Fibroblast of the aortic adventitia (primary cell): ENCODE results near the gene GZMM. TPM values are rescaled to one million over a fixed set of nuclear protein-coding genes. Genes with fewer than 3 reads are reported as not detected.

Experiments
- DNase-seq: peaks from one replicate; pipeline ENCODE4 v3.0.0-alpha.2; 2010; ENCODE audit warnings: low read depth
- H3K4me3 ChIP-seq: 2 replicates; pipeline ENCODE4 v1.5.1; 2011; ENCODE audit warnings: low read depth, mild to moderate bottlenecking, control low read depth, low read length, moderate library complexity
- total RNA-seq: library from RNA; depleted of rRNA; stranded (reverse); fragments of >200 nt; gene quantifications from 2 replicates; pipeline ENCODE4 v1.2.3, GENCODE V29; 2012; ENCODE audit warnings: low replicate concordance
- TF ChIP-seq, protein P1 (sequence below): IDR thresholded peaks from 2 replicates; pipeline ENCODE4 v1.5.1; 2011; ENCODE audit warnings: mild to moderate bottlenecking, low read length, control low read depth, inconsistent platforms; ENCODE audit not compliant: insufficient read depth

GZMM gene
- total RNA-seq, 1 donor = not detected

DNA sequence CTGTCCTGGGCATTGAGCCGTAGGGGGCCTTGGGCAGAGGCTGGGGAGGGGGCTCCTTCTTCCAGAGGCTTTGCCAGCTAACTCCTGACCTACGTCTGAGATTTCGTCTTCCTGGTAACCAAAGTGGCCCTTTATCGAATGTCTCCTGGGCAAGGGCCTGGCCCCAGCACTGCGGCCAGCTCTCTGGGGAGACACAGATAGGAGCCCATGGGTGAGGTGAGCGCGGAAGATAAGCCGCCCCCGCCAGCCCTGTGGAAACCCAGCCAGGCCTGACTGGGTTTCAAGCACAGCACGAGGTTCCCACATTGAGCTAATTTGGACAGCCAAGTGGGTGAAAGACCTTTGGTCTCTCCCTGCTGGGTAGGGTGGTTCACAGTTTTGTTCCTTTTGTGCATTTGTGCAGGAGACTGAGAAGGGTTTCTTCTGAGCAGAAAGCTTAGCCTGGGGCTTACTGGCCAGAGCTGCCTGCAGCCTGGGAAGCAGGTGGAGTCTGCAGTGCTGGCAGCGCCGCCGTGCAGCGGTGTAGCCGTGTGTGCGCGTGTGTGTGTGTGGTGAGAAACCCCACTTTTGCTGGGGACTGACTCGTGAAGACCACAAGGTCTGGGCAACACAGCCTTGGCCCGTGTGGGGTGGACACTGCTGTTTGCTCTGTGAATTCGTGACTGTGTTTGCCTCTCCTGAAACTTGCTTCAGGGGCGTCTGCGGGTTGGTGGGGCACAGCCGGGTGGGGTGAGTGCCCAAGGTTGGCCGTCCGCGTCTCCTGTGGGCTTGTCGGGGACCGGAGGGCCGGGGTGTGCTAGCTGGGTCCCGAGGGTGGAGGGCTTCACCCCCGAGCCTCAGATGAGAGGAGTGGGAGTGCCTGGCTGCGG lies 31.0 kb downstream of the GZMM start:
- TF ChIP-seq, protein P1, sequence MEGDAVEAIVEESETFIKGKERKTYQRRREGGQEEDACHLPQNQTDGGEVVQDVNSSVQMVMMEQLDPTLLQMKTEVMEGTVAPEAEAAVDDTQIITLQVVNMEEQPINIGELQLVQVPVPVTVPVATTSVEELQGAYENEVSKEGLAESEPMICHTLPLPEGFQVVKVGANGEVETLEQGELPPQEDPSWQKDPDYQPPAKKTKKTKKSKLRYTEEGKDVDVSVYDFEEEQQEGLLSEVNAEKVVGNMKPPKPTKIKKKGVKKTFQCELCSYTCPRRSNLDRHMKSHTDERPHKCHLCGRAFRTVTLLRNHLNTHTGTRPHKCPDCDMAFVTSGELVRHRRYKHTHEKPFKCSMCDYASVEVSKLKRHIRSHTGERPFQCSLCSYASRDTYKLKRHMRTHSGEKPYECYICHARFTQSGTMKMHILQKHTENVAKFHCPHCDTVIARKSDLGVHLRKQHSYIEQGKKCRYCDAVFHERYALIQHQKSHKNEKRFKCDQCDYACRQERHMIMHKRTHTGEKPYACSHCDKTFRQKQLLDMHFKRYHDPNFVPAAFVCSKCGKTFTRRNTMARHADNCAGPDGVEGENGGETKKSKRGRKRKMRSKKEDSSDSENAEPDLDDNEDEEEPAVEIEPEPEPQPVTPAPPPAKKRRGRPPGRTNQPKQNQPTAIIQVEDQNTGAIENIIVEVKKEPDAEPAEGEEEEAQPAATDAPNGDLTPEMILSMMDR = no peak
- peak overlapping the region; percentile 57 for H3K4me3 ChIP-seq
- peak; percentile 54 for DNase-seq

DNA sequence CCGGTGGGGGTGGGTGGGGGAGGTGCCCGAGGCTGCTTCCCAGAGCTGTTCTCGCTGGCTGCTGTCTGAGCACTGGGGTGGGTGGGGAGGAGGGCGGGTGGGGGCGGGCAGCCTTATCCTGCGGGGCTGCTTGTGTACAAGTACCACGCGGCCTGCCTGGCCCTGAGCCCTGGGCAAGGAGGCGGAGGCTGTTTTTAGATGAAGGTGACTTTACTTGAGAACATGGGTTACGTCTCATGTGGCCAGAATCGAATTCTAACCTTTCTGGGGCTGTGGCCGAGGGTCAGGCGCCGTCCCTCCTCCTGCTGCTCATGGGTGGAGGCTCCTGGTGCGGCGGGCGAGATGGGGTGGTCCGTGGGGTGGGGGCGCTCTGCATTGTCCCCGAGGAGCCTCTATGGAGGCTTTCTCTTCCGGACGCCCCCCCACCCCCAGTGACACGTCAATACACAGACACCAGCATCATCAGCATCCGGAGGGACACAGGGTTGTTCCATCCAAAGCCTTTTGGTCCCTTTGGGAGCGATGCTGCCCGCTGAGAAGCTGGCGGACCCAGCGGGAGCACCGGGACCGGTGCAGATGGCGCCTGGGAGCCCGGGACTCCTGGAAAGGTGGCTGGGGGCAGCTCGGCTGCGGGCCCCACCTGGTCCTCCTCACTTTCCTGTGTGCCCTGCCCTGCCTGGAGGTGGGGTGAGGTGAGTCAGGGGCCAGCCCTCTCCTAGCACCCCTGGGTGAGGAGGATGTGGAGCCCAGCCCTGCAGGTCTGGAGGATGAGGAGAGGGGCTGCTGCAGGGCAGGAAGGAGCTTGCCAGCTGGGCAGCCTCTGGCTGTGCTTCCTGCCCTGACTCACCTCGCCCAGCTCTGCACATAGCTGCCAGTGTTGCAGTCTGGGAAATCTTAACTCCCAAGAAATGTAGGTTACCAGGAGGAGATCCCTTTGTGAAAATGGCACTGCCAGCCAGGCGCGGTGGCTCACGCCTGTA lies 32.0 kb downstream of the GZMM start:
- peak; percentile 43 for DNase-seq
- H3K4me3 ChIP-seq = peak overlapping the region; percentile 57
- TF ChIP-seq, protein P1 = no peak

DNA sequence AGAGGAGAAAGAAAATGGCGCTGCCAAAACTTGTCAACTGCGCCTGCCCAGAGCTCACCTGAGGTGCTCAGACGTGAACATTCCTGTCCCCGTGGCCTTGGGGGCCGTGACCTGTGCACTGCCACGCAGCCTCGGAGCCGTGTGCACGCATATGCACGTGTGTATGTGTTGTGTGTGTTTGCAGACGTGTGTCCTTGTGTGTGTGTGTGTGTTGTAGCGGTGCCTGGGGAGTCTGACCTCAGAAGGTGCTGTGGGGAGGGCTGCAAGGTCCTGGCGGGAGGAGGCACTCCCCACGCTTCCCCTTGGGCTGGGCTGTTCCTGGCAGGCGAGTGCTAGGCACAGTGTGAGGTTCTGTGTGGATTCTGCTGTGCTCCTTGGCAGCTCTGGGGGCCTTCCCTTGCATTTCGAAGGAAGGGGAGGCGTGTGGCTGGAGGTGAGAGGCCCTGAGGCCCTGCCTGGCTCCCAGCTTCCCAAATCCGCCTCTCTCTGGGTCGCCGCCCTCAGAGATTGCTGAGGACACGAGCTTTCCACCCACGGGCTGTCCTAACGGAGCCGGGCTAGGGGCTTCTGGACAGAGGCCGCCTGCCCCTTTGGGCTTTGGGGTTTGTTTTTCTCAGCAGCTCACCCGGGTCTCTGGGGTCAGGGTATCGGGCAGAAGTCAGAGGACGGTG lies 33.0 kb downstream of the GZMM start:
- no peak for DNase-seq
- H3K4me3 ChIP-seq = no peak overlapping the region
- TF ChIP-seq, protein P1 = no peak

DNA sequence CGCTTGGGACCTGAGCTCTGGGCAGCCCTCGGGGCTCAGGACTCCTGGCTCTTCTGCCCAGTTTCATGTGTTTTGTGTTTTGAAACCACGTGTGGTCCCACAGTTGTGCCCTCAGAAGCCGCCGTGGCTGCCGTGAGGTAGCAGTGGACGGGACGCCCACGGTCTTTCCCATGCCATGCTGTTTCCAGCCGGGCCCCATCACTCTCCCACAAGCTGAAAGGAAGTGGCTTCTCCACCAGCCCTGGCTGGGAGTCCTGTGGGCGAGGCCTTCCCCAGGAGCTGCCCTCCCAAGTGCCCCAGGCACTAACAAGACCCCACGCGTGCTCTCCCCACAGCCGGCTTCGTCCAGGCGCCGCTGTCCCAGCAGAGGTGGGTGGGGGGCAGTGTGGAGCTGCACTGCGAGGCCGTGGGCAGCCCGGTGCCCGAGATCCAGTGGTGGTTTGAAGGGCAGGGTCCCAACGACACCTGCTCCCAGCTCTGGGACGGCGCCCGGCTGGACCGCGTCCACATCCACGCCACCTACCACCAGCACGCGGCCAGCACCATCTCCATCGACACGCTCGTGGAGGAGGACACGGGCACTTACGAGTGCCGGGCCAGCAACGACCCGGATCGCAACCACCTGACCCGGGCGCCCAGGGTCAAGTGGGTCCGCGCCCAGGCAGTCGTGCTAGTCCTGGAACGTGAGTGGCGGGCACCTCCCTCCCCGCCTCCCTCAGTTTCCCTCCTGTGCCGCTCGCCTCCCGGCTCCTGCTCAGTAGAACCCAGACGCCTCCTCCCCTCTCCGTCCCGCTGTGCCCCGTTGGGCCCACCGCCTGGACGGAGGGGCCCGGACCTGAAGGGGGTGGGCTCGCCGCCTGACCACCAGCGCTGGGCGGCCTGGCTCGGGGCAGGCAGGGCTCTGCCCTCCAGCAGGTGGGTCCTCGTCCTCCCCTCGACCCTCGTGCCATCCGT lies 33.9 kb downstream of the GZMM start:
- TF ChIP-seq, protein P1 = no peak
- H3K4me3 ChIP-seq = no peak overlapping the region
- no peak for DNase-seq

DNA sequence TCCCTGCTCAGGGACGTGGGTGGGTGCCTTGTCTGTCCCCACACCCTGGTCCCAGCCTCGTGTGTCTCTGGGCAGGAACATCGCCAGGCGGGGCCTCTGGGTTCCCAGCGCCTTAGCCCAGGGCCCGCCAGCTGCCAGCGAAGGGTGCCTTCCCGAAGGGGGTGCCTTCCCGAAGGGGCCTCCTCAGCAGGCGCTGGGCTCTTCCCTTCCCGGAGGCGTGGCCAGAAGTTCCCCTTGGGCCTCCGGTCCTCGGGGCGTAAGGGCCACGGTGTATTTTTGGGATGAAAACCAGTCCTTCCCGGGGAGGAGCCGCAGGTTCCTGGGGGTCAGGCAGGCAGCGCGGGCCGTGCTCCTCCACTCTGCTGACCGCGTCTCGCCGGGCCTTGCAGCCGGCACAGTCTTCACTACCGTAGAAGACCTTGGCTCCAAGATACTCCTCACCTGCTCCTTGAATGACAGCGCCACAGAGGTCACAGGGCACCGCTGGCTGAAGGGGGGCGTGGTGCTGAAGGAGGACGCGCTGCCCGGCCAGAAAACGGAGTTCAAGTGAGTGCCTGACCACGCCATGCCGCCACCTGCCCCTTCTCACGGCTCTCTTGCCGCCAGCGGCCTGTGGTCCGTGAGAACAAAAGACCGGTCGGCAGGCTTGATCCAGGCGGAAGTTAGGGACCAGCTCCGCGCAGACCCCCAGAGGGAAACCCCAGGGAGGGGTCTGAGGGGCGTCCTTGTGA lies 35.4 kb downstream of the GZMM start:
- no peak overlapping the region for H3K4me3 ChIP-seq
- TF ChIP-seq, protein P1 = no peak
- DNase-seq = no peak
